K562 (cell line): ENCODE results near the gene EMC1. TPM values are rescaled to one million over a fixed set of nuclear protein-coding genes. Genes with fewer than 3 reads are reported as not detected.
A peak's percentile ranks its signal among the peaks of the same experiment; 100 is the strongest.

Experiments used
- ADNP ChIP-seq: fragments of 200-800 bp; sonication (Bioruptor generic); IDR thresholded peaks from 2 replicates; pipeline ENCODE4 v1.6.1; 2016; ENCODE audit warnings: missing genetic modification characterization, missing compliant biosample characterization
- BRCA1 ChIP-seq, 2 experiments: fragments of 450-650 bp in 1 of 2; sonication (generic) in 1 of 2; formaldehyde crosslinking in 1 of 2; IDR thresholded peaks; 2 replicates each; pipeline versions ENCODE4 v1.5.0 to v1.6.1; 2017 to 2020; ENCODE audit warnings: mild to moderate bottlenecking in 1 of 2, missing genetic modification reagents in 1 of 2
- DPF2 ChIP-seq: fragments of 450-650 bp; IDR thresholded peaks from 2 replicates; pipeline ENCODE4 v1.6.1; 2016
- FOXK1 ChIP-seq: sonication (generic); formaldehyde crosslinking; IDR thresholded peaks from 2 replicates; pipeline ENCODE4 v1.8.0; 2022; ENCODE audit warnings: missing genetic modification reagents, mild to moderate bottlenecking, borderline replicate concordance
- GATAD2B ChIP-seq: fragments of 450-650 bp; IDR thresholded peaks from 2 replicates; pipeline ENCODE4 v1.6.1; 2017; ENCODE audit warnings: mild to moderate bottlenecking, borderline replicate concordance
- LEF1 ChIP-seq: fragments of 450-650 bp; IDR thresholded peaks from 2 replicates; pipeline ENCODE4 v1.6.1; 2016; ENCODE audit warnings: mild to moderate bottlenecking
- NFYB ChIP-seq: IDR thresholded peaks from 2 replicates; pipeline ENCODE4 v1.6.1; 2011; ENCODE audit warnings: mild to moderate bottlenecking, moderate library complexity; ENCODE audit not compliant: insufficient read length; ENCODE audit errors: extremely low read depth
- PTBP1 ChIP-seq: fragments of 200-400 bp; formaldehyde crosslinking; IDR thresholded peaks from 2 replicates; pipeline ENCODE4 v1.6.1; 2017; ENCODE audit warnings: low read depth, low read length
- RNF219 ChIP-seq: fragments of 250-450 bp; sonication (Bioruptor Pico); IDR thresholded peaks from 2 replicates; pipeline ENCODE4 v1.5.0; 2022; ENCODE audit warnings: mild to moderate bottlenecking
- TRIM28 ChIP-seq: fragments of 450-650 bp; IDR thresholded peaks from 2 replicates; pipeline ENCODE4 v1.6.1; 2017
- ZBTB8A ChIP-seq: fragments of 450-650 bp; IDR thresholded peaks from 2 replicates; pipeline ENCODE4 v1.6.1; 2018; ENCODE audit warnings: mild to moderate bottlenecking, moderate library complexity; ENCODE audit not compliant: partially characterized antibody
- ZFPM2 ChIP-seq: fragments of 250-450 bp; sonication (Bioruptor Pico); IDR thresholded peaks from 2 replicates; pipeline ENCODE4 v1.5.1; 2022; ENCODE audit warnings: mild to moderate bottlenecking
- ZMIZ1 ChIP-seq, 2 experiments: fragments of 150-350 bp in 1 of 2; IDR thresholded peaks; 2 replicates each; pipeline ENCODE4 v1.6.1; 2012 to 2016; ENCODE audit warnings: low read depth in 2 of 2, low read length in 2 of 2, mild to moderate bottlenecking in 1 of 2, moderate library complexity in 1 of 2
- ZNF165 ChIP-seq: fragments of 250-450 bp; sonication (Bioruptor Pico); IDR thresholded peaks from 2 replicates; pipeline ENCODE4 v1.4.0; 2020; ENCODE audit warnings: borderline replicate concordance
- ZNF324 ChIP-seq: fragments of 250-450 bp; sonication (Bioruptor Pico); IDR thresholded peaks from 2 replicates; pipeline ENCODE4 v1.4.0; 2020; ENCODE audit warnings: mild to moderate bottlenecking
- ZNF717 ChIP-seq: fragments of 250-450 bp; sonication (Bioruptor Pico); IDR thresholded peaks from 2 replicates; pipeline ENCODE4 v1.5.0; 2021
- ZNF830 ChIP-seq: fragments of 250-450 bp; sonication (Bioruptor Pico); IDR thresholded peaks from 2 replicates; pipeline ENCODE4 v1.5.0; 2021; ENCODE audit warnings: mild to moderate bottlenecking
- ZSCAN29 ChIP-seq: fragments of 450-650 bp; IDR thresholded peaks from 2 replicates; pipeline ENCODE4 v1.6.1; 2017
- polyA plus RNA-seq, 8 experiments: library from polyadenylated mRNA; depleted of rRNA in 4 of 8; stranded (reverse) in 5 of 8; unstranded in 3 of 8; fragments of >200 nt; fragmentation: Nextera tagmentation in 2 of 8; fragmentation: Illumina TruSeq in 1 of 8; extraction: Ambion mirVana in 2 of 8; extraction: Trizol in 1 of 8; gene quantifications; 2 replicates each; pipeline versions ENCODE4 v1.2.1 to v1.2.3, GENCODE V29; 2011 to 2014; ENCODE audit warnings: inconsistent platforms in 1 of 8, missing spikeins in 1 of 8
- total RNA-seq, 7 experiments: library from RNA; depleted of rRNA in 6 of 7; stranded (reverse); fragments of >200 nt in 6 of 7; fragmentation: Illumina TruSeq in 2 of 7; extraction: Trizol in 2 of 7; gene quantifications; 2 replicates each; pipeline versions ENCODE4 v1.2.1 to v1.2.3, GENCODE V29; 2011 to 2021; ENCODE audit warnings: low replicate concordance in 1 of 7
- TF ChIP-seq, protein P1 (sequence below): fragments of 450-650 bp; formaldehyde crosslinking; IDR thresholded peaks from 2 replicates; pipeline ENCODE4 v1.4.0; 2020; ENCODE audit warnings: mild to moderate bottlenecking, moderate library complexity
- TF ChIP-seq, protein P2 (sequence below): fragments of 450-650 bp; IDR thresholded peaks from 2 replicates; pipeline ENCODE4 v1.6.1; 2016; ENCODE audit warnings: low read depth, mild to moderate bottlenecking, moderate library complexity

The EMC1 gene
- total and polyA plus RNA-seq, 9 of the 15 experiments (the other 6 are each of a cell fraction or from before 2014, with no cell fraction given) = 17.8 to 88.2 (median 37.4) TPM

- TF ChIP-seq FOXK1 (CRISPR knock-in tag) = 0 out of 2 replicates have a peak, but pooled peaks have one; percentile 80
- no peak for TF ChIP-seq ZBTB8A
- no peak for TF ChIP-seq LEF1
- TF ChIP-seq, protein P1, sequence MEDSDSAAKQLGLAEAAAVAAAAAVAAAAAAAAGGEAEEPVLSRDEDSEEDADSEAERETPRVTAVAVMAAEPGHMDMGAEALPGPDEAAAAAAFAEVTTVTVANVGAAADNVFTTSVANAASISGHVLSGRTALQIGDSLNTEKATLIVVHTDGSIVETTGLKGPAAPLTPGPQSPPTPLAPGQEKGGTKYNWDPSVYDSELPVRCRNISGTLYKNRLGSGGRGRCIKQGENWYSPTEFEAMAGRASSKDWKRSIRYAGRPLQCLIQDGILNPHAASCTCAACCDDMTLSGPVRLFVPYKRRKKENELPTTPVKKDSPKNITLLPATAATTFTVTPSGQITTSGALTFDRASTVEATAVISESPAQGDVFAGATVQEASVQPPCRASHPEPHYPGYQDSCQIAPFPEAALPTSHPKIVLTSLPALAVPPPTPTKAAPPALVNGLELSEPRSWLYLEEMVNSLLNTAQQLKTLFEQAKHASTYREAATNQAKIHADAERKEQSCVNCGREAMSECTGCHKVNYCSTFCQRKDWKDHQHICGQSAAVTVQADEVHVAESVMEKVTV (CRISPR knock-in tag) = no peak
- peak; percentile 65; the same call in 1 of the 2 replicates for TF ChIP-seq ZSCAN29
- no peak for TF ChIP-seq GATAD2B
- TF ChIP-seq ZNF830 (CRISPR knock-in tag) = no peak
- no peak for TF ChIP-seq BRCA1 (IDR thresholded peaks at IDR 0.05)
- TF ChIP-seq BRCA1 (CRISPR knock-in tag; IDR thresholded peaks at IDR 0.05) = no peak
- no peak; the same call in 1 of the 2 replicates for TF ChIP-seq ZNF165 (CRISPR knock-in tag)
- TF ChIP-seq ZMIZ1 (IDR thresholded peaks at IDR 0.05; ENCODE audit: low read depth in 2 of 2, low read length in 2 of 2) = peak in 1 of 2 experiments; percentile 57; a peak in 2 of 4 replicates
- 0 out of 2 replicates have a peak, but pooled peaks have one; percentile 34 for TF ChIP-seq ZNF324 (CRISPR knock-in tag)
- no peak for TF ChIP-seq ZNF717 (CRISPR knock-in tag)
- TF ChIP-seq RNF219 (CRISPR knock-in tag) = 0 out of 2 replicates have a peak, but pooled peaks have one; percentile 50
- no peak for TF ChIP-seq TRIM28
- 0 out of 2 replicates have a peak, but pooled peaks have one; percentile 66 for TF ChIP-seq PTBP1
- no peak for TF ChIP-seq ADNP (tag)
- no peak for TF ChIP-seq NFYB
- peak; percentile 84; the same call in 1 of the 2 replicates for TF ChIP-seq ZFPM2 (CRISPR knock-in tag)
- TF ChIP-seq DPF2 = 0 out of 2 replicates have a peak, but pooled peaks have one; percentile 21
- TF ChIP-seq, protein P2, sequence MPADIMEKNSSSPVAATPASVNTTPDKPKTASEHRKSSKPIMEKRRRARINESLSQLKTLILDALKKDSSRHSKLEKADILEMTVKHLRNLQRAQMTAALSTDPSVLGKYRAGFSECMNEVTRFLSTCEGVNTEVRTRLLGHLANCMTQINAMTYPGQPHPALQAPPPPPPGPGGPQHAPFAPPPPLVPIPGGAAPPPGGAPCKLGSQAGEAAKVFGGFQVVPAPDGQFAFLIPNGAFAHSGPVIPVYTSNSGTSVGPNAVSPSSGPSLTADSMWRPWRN = no peak
Measured at GRCh38 chr1:19209990-19210771, 41.1 kb downstream of the EMC1 start, which contains the start of gene UBR4 (continued).
